DOHH2 (cell line): ENCODE results near the gene GALNT17.

Experiments used
- H3F3A ChIP-seq: fragments of 200-600 bp; sonication (generic), shearing (Covaris generic); 2 replicates; pipeline ENCODE4 v1.6.0; 2016; ENCODE audit warnings: antibody characterized with exemption, mild to moderate bottlenecking; ENCODE audit not compliant: control insufficient read depth, insufficient read depth
- H3K27ac ChIP-seq: fragments of 200-600 bp; sonication (generic); 2 replicates; pipeline ENCODE4 v1.5.1; 2014; ENCODE audit warnings: low read depth, mild to moderate bottlenecking, low read length, moderate library complexity
- H3K27me3 ChIP-seq: fragments of 200-600 bp; sonication (generic); 2 replicates; pipeline ENCODE4 v1.6.1; 2014; ENCODE audit warnings: mild to moderate bottlenecking, low read length, mixed read lengths; ENCODE audit not compliant: control insufficient read depth
- H3K36me3 ChIP-seq: fragments of 200-600 bp; sonication (generic); 2 replicates; pipeline ENCODE4 v1.6.1; 2014; ENCODE audit warnings: mild to moderate bottlenecking, low read length, moderate library complexity, mixed read lengths; ENCODE audit not compliant: control insufficient read depth
- H3K4me1 ChIP-seq: fragments of 200-600 bp; sonication (generic); 2 replicates; pipeline ENCODE4 v1.6.1; 2014; ENCODE audit warnings: mild to moderate bottlenecking, low read length, mixed read lengths; ENCODE audit not compliant: control insufficient read depth
- H3K4me2 ChIP-seq: fragments of 200-600 bp; sonication (generic); 2 replicates; pipeline ENCODE4 v1.6.0; 2014; ENCODE audit warnings: mild to moderate bottlenecking, low read length, moderate library complexity
- H3K4me3 ChIP-seq: fragments of 200-600 bp; sonication (generic); 2 replicates; pipeline ENCODE4 v1.5.1; 2014; ENCODE audit warnings: mild to moderate bottlenecking, low read length, mixed read lengths
- H3K79me2 ChIP-seq: fragments of 200-600 bp; sonication (generic); 2 replicates; pipeline ENCODE4 v1.6.1; 2014; ENCODE audit warnings: mild to moderate bottlenecking, low read length, mixed read lengths; ENCODE audit not compliant: control insufficient read depth
- H3K9me2 ChIP-seq: fragments of 200-600 bp; sonication (generic); replicated peaks from 2 replicates; pipeline ENCODE4 v1.6.1; 2014; ENCODE audit warnings: mild to moderate bottlenecking, low read length, mixed read lengths; ENCODE audit not compliant: control insufficient read depth
- H3K9me3 ChIP-seq: fragments of 200-600 bp; sonication (generic); 2 replicates; pipeline ENCODE4 v1.6.1; 2014; ENCODE audit warnings: antibody characterized with exemption, low read length, mixed read lengths; ENCODE audit not compliant: control insufficient read depth, insufficient read depth
- H4K20me1 ChIP-seq: fragments of 200-600 bp; sonication (generic); 2 replicates; pipeline ENCODE4 v1.6.0; 2014; ENCODE audit warnings: low read depth, mild to moderate bottlenecking, antibody characterized with exemption, low read length, moderate library complexity; ENCODE audit not compliant: control insufficient read depth, insufficient read depth
- EZH2phosphoT487 ChIP-seq: fragments of 200-600 bp; sonication (generic); IDR thresholded peaks from 2 replicates; pipeline ENCODE4 v1.6.1; 2017; ENCODE audit warnings: borderline replicate concordance, mild to moderate bottlenecking, antibody characterized with exemption, low read length, moderate library complexity, mixed read lengths
- TF ChIP-seq, protein P1 (sequence below): fragments of 200-600 bp; sonication (generic); IDR thresholded peaks from one replicate; pipeline ENCODE4 v1.5.1; 2014; ENCODE audit warnings: antibody characterized with exemption, mild to moderate bottlenecking, low read depth, low read length; ENCODE audit not compliant: poor library complexity, severe bottlenecking

The GALNT17 gene

DNA sequence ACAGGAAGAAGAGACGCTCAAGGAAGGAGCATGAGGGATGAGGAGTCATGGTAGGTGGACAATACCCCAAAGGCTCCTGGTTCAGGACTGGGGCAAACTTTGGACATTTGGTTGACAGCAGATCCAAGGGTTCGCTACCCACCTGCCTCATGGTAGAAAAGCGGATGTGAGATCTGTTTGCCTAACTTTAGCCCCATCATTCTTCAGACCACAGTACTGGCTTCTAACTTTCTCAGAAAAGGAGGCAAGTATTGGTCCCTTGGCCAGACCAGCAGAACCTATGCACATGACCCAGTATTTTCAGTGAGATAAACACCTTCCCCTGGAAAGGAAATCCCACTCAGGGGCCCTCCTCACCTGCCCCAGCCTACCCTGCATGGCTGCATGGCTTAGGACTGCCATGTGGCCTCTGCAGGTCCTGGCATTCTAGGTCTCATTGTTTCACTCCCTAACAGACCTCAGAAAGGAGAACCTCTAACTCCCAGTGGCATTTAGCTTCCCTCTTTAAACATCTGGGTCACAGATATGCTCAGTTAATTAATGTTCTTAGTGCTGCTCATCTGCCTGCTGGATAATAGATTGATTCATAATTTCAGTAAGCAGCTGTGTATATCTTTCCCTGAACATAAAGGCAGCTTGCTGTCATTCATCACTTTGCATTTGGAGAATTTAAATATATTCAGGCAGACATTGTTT, 574.1 kb downstream of the GALNT17 start:
- Histone ChIP-seq H3K4me1 (no peaks in the 10 kb centered on the region), H3K79me2 (no peaks in the 10 kb centered on the region), H3K4me3 (no peak overlapping the region), H4K20me1 (no peaks in the 10 kb centered on the region), H3K9me2 (no peaks in the 10 kb centered on the region), H3K27me3 (no peaks in the 10 kb centered on the region), H3K4me2 (no peak overlapping the region), H3F3A (no peaks in the 10 kb centered on the region), H3K27ac (no peak overlapping the region), H3K9me3 (no peaks in the 10 kb centered on the region), H3K36me3 (no peaks in the 10 kb centered on the region)
- TF ChIP-seq EZH2phosphoT487 = no peak
- TF ChIP-seq, protein P1, sequence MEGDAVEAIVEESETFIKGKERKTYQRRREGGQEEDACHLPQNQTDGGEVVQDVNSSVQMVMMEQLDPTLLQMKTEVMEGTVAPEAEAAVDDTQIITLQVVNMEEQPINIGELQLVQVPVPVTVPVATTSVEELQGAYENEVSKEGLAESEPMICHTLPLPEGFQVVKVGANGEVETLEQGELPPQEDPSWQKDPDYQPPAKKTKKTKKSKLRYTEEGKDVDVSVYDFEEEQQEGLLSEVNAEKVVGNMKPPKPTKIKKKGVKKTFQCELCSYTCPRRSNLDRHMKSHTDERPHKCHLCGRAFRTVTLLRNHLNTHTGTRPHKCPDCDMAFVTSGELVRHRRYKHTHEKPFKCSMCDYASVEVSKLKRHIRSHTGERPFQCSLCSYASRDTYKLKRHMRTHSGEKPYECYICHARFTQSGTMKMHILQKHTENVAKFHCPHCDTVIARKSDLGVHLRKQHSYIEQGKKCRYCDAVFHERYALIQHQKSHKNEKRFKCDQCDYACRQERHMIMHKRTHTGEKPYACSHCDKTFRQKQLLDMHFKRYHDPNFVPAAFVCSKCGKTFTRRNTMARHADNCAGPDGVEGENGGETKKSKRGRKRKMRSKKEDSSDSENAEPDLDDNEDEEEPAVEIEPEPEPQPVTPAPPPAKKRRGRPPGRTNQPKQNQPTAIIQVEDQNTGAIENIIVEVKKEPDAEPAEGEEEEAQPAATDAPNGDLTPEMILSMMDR = no peak

- no peak overlapping the region for H3K4me3 ChIP-seq
- no peak for TF ChIP-seq EZH2phosphoT487
- TF ChIP-seq, protein P1 = no peak
Observed at GRCh38 chr7:71706597-71706975, 574.6 kb downstream of the GALNT17 start.

GRCh38 chr7:71707041-71707440, 575.1 kb downstream of the GALNT17 start:
- no peaks in the 10 kb centered on the region for H3K27me3 ChIP-seq
- H3K27ac ChIP-seq = no peak overlapping the region
- no peaks in the 10 kb centered on the region for H3K79me2 ChIP-seq
- H3F3A ChIP-seq = no peaks in the 10 kb centered on the region
- no peaks in the 10 kb centered on the region for H4K20me1 ChIP-seq
- no peak overlapping the region for H3K4me2 ChIP-seq
- TF ChIP-seq, protein P1 = no peak
- TF ChIP-seq EZH2phosphoT487 = no peak
- H3K9me2 ChIP-seq = no peaks in the 10 kb centered on the region
- no peaks in the 10 kb centered on the region for H3K36me3 ChIP-seq
- H3K9me3 ChIP-seq = no peaks in the 10 kb centered on the region
- no peak overlapping the region for H3K4me3 ChIP-seq
- H3K4me1 ChIP-seq = no peaks in the 10 kb centered on the region

More at GRCh38 chr7:71706597-71706975, 574.6 kb downstream of the GALNT17 start:
- Histone ChIP-seq H3K79me2 (no peaks in the 10 kb centered on the region), H3K9me2 (no peaks in the 10 kb centered on the region), H3K9me3 (no peaks in the 10 kb centered on the region), H3K36me3 (no peaks in the 10 kb centered on the region), H3K4me2 (no peak overlapping the region), H3K27ac (no peak overlapping the region), H3F3A (no peaks in the 10 kb centered on the region), H3K4me1 (no peaks in the 10 kb centered on the region), H3K27me3 (no peaks in the 10 kb centered on the region), H4K20me1 (no peaks in the 10 kb centered on the region)
